ENCODE data around the gene ALDH8A1.

ALDH8A1 gene

GRCh38 chr6:134937426-134937825 lies 12.5 kb downstream of the ALDH8A1 start:
- no peak for ATAC-seq (replicated peaks)
- H3K27me3 Mint-ChIP-seq: no peaks in the 10 kb centered on the region
- H3K9me3 Mint-ChIP-seq: peaks cover 0 to 2% of the 10 kb centered on the region in 2 donors
- no peak for DNase-seq
- peaks cover 6 to 7% of the 10 kb centered on the region in 2 donors for H3K4me1 Mint-ChIP-seq
- peaks cover 0 to 3% of the 10 kb centered on the region in 2 donors for H3K36me3 Mint-ChIP-seq
- H3K27ac Mint-ChIP-seq: no peak overlapping the region
- no peak overlapping the region for H3K4me3 Mint-ChIP-seq

- Mint-ChIP-seq H3K4me1 (peaks cover 6 to 7% of the 10 kb centered on the region in 2 donors), H3K36me3 (peaks cover 0 to 3% of the 10 kb centered on the region in 2 donors), H3K9me3 (peaks cover 0 to 2% of the 10 kb centered on the region in 2 donors), H3K4me3 (no peak overlapping the region), H3K27me3 (no peaks in the 10 kb centered on the region), H3K27ac (no peak overlapping the region)
- ATAC-seq (replicated peaks): no peak
- DNase-seq: no peak
Observed at GRCh38 chr6:134936931-134937330, 13.0 kb downstream of the ALDH8A1 start.

DNA sequence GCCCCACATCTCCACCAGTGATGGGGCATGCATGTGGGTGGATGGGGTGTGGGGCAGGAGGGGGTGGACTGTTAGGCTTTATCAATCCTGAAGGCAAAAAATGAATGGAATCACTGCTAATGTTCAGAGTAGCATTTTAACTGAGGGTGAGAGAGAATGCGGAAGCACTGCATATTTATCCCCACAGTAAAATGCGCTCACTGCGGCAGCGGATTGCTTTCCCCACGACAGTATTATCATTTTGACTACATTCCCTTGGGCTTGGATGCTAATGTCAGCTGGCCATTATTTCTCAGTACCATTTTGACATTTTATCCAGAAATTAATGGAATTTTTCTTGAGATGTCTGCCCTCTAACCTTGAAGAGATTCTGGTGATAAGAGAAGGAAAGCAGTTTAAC lies 13.4 kb downstream of the ALDH8A1 start:
- DNase-seq (no peak), ATAC-seq (replicated peaks) (no peak)
- H3K9me3 Mint-ChIP-seq: peaks cover 0 to 2% of the 10 kb centered on the region in 2 donors
- H3K27ac Mint-ChIP-seq: no peak overlapping the region
- H3K36me3 Mint-ChIP-seq: peaks cover 0 to 3% of the 10 kb centered on the region in 2 donors
- H3K4me1 Mint-ChIP-seq: peaks cover 6 to 7% of the 10 kb centered on the region in 2 donors
- H3K4me3 Mint-ChIP-seq: no peak overlapping the region
- no peaks in the 10 kb centered on the region for H3K27me3 Mint-ChIP-seq

GRCh38 chr6:134934793-134935485 lies 15.0 kb downstream of the ALDH8A1 start:
- Mint-ChIP-seq H3K36me3 (peaks cover 0 to 3% of the 10 kb centered on the region in 2 donors), H3K27me3 (no peaks in the 10 kb centered on the region), H3K4me1 (peaks cover 6 to 7% of the 10 kb centered on the region in 2 donors), H3K9me3 (peaks cover 0 to 2% of the 10 kb centered on the region in 2 donors), H3K27ac (no peak overlapping the region), H3K4me3 (no peak overlapping the region)
- no peak for ATAC-seq (replicated peaks)
- DNase-seq: no peak

- Mint-ChIP-seq H3K4me3 (no peak overlapping the region), H3K27me3 (no peaks in the 10 kb centered on the region), H3K27ac (no peak overlapping the region), H3K36me3 (peaks cover 4 to 7% of the 10 kb centered on the region in 2 donors), H3K4me1 (no peaks in the 10 kb centered on the region), H3K9me3 (no peaks in the 10 kb centered on the region)
- ATAC-seq (replicated peaks) (no peak), DNase-seq (no peak)
Observed at GRCh38 chr6:134932535-134933470, 17.1 kb downstream of the ALDH8A1 start.

DNA sequence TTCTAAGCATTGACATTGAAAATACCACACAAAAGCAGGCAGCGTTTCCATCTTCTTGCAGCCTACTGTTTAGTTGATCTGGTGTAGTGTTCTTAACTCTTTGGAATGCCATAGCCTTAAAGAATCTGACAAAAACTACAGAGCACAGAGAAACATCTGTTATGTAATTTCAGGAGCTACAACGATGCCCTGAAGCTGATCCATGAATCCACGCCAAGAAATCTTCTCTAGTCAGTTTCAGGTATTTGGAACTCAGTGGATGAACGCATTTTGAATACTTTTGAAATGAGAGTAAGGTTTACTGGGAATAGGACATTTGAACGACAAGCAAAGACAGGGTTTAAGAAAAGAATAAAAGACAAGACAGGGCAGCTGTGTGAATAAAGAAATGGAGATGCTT lies 17.8 kb downstream of the ALDH8A1 start:
- no peaks in the 10 kb centered on the region for H3K4me1 Mint-ChIP-seq
- no peak for DNase-seq
- H3K36me3 Mint-ChIP-seq: peaks cover 4 to 7% of the 10 kb centered on the region in 2 donors
- H3K4me3 Mint-ChIP-seq: no peak overlapping the region
- H3K27ac Mint-ChIP-seq: no peak overlapping the region
- no peaks in the 10 kb centered on the region for H3K9me3 Mint-ChIP-seq
- no peaks in the 10 kb centered on the region for H3K27me3 Mint-ChIP-seq
- no peak for ATAC-seq (replicated peaks)

- no peak for ATAC-seq (replicated peaks)
- Mint-ChIP-seq H3K27me3 (no peaks in the 10 kb centered on the region), H3K4me3 (no peak overlapping the region), H3K4me1 (no peaks in the 10 kb centered on the region), H3K9me3 (no peaks in the 10 kb centered on the region), H3K27ac (no peak overlapping the region), H3K36me3 (peaks cover 4 to 10% of the 10 kb centered on the region in 2 donors)
- no peak for DNase-seq
Observed at GRCh38 chr6:134930463-134930862, 19.4 kb downstream of the ALDH8A1 start.

- ATAC-seq (replicated peaks) (no peak), DNase-seq (no peak)
- no peaks in the 10 kb centered on the region for H3K4me1 Mint-ChIP-seq
- H3K36me3 Mint-ChIP-seq: peaks cover 4 to 11% of the 10 kb centered on the region in 2 donors
- no peaks in the 10 kb centered on the region for H3K9me3 Mint-ChIP-seq
- H3K4me3 Mint-ChIP-seq: no peak overlapping the region
- no peak overlapping the region for H3K27ac Mint-ChIP-seq
- H3K27me3 Mint-ChIP-seq: no peaks in the 10 kb centered on the region
Observed at GRCh38 chr6:134928151-134928900, 21.6 kb downstream of the ALDH8A1 start.

- no peaks in the 10 kb centered on the region for H3K27me3 Mint-ChIP-seq
- H3K27ac Mint-ChIP-seq: no peak overlapping the region
- DNase-seq (no peak), ATAC-seq (replicated peaks) (no peak)
- H3K4me1 Mint-ChIP-seq: no peaks in the 10 kb centered on the region
- no peaks in the 10 kb centered on the region for H3K9me3 Mint-ChIP-seq
- no peak overlapping the region for H3K4me3 Mint-ChIP-seq
- peaks cover 4 to 11% of the 10 kb centered on the region in 2 donors for H3K36me3 Mint-ChIP-seq
Observed at GRCh38 chr6:134925800-134926199, 24.1 kb downstream of the ALDH8A1 start.

DNA sequence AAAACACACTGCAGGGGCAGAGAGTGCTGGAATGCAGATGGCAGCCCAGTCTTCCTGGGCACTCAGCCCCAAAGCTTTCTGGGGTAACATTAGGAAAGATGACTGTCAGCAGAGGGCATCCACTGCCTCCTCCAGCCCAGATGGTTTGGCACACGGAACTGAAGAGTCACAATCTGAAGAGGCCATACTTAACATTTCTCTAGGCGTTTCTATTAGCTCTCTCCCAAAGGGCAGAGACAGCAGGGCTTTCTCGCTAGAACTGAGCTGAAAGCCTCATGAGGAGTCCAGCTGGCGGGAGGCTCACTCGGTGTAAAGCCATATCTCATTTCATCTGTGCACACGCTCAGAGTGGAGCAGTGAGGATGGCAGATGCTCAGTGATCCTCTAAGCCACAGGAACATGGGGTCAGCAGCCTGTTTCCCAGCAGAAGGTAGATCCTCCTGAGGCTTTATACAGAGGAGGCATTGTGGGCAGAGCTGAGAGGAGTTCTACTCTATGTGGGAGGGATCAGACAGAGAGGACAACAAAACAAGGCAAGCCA lies 28.1 kb downstream of the ALDH8A1 start:
- no peak overlapping the region for H3K27ac Mint-ChIP-seq
- no peak for ATAC-seq (replicated peaks)
- no peaks in the 10 kb centered on the region for H3K9me3 Mint-ChIP-seq
- peaks cover 0 to 2% of the 10 kb centered on the region in 2 donors for H3K27me3 Mint-ChIP-seq
- no peak for DNase-seq
- peaks cover 4 to 11% of the 10 kb centered on the region in 2 donors for H3K36me3 Mint-ChIP-seq
- H3K4me3 Mint-ChIP-seq: no peak overlapping the region
- H3K4me1 Mint-ChIP-seq: no peaks in the 10 kb centered on the region

DNA sequence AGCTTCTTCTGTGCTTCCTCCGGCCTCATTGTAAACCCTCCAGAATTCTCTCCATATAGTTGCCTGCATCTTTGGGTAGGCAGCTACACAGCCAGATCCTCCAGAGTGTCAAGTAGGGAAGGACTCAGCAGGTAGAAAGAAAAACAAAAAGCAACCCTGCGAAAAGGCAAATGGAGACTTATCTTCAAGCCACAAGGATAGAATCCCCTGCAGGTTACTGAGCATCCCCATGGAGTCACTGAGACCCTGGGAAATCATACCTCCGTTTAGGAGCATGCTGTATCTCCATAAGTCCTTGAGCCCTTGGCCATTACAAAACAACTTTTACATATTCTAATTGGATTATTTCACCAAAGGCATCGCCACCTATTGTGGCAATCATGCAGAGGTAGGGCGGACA lies 28.6 kb downstream of the ALDH8A1 start:
- DNase-seq (no peak), ATAC-seq (replicated peaks) (no peak)
- H3K4me3 Mint-ChIP-seq: no peak overlapping the region
- no peak overlapping the region for H3K27ac Mint-ChIP-seq
- no peaks in the 10 kb centered on the region for H3K9me3 Mint-ChIP-seq
- no peaks in the 10 kb centered on the region for H3K4me1 Mint-ChIP-seq
- H3K36me3 Mint-ChIP-seq: peaks cover 4 to 13% of the 10 kb centered on the region in 2 donors
- H3K27me3 Mint-ChIP-seq: peaks cover 0 to 3% of the 10 kb centered on the region in 2 donors

GRCh38 chr6:134920422-134920821 lies 29.5 kb downstream of the ALDH8A1 start:
- DNase-seq (no peak), ATAC-seq (replicated peaks) (no peak)
- H3K9me3 Mint-ChIP-seq: no peaks in the 10 kb centered on the region
- no peak overlapping the region for H3K27ac Mint-ChIP-seq
- peaks cover 0 to 9% of the 10 kb centered on the region in 2 donors for H3K27me3 Mint-ChIP-seq
- H3K4me1 Mint-ChIP-seq: no peaks in the 10 kb centered on the region
- H3K4me3 Mint-ChIP-seq: no peak overlapping the region
- peaks cover 4 to 14% of the 10 kb centered on the region in 2 donors for H3K36me3 Mint-ChIP-seq

GRCh38 chr6:134918418-134918961 lies 31.4 kb downstream of the ALDH8A1 start:
- H3K36me3 Mint-ChIP-seq: peaks cover 4 to 14% of the 10 kb centered on the region in 2 donors
- DNase-seq: no peak
- ATAC-seq (replicated peaks): no peak
- H3K4me1 Mint-ChIP-seq: no peaks in the 10 kb centered on the region
- no peak overlapping the region for H3K27ac Mint-ChIP-seq
- peaks cover 0 to 9% of the 10 kb centered on the region in 2 donors for H3K27me3 Mint-ChIP-seq
- H3K9me3 Mint-ChIP-seq: peaks cover 0 to 5% of the 10 kb centered on the region in 2 donors
- no peak overlapping the region for H3K4me3 Mint-ChIP-seq

- Mint-ChIP-seq H3K9me3 (peaks cover 0 to 5% of the 10 kb centered on the region in 2 donors), H3K27me3 (peaks cover 5 to 13% of the 10 kb centered on the region in 2 donors), H3K4me3 (no peak overlapping the region), H3K36me3 (peaks cover 0 to 5% of the 10 kb centered on the region in 2 donors), H3K4me1 (no peaks in the 10 kb centered on the region), H3K27ac (no peak overlapping the region)
- DNase-seq: no peak
- no peak for ATAC-seq (replicated peaks)
Observed at GRCh38 chr6:134911547-134911946, 38.4 kb downstream of the ALDH8A1 start.
